ENCODE measurements around the gene PNMT. TPM values are rescaled to one million over a fixed set of nuclear protein-coding genes. Genes with fewer than 3 reads are reported as not detected.
A peak's percentile ranks its signal among the peaks of the same experiment; 100 is the strongest.

Gene PNMT
- polyA plus RNA-seq, 3 donors = not detected

GRCh38 chr17:39655105-39655504 lies 13.1 kb upstream of the PNMT start:
- H3K9ac ChIP-seq (ENCODE audit: insufficient read depth, low read length, poor library complexity, severe bottlenecking) = no peak overlapping the region
- no peaks in the 10 kb centered on the region for H3K9me3 Mint-ChIP-seq
- H3K27ac ChIP-seq (ENCODE audit: low read depth in 1 of 2, low read length in 2 of 2) = no peak overlapping the region
- H3K27me3 ChIP-seq (ENCODE audit: control insufficient read depth in 2 of 2, insufficient read depth in 2 of 2, low read length in 2 of 2) = no peaks in the 10 kb centered on the region
- no peaks in the 10 kb centered on the region for H3K9me3 ChIP-seq (replicated peaks in 1 of 2; ENCODE audit: control insufficient read depth in 1 of 2, insufficient read depth in 1 of 2, low read length in 2 of 2)
- no peak overlapping the region for H3K4me2 ChIP-seq (replicated peaks; ENCODE audit: extremely low read depth, low read length, poor library complexity, severe bottlenecking)
- H3K27me3 Mint-ChIP-seq (ENCODE audit: low read depth in 3 of 3) = peaks cover 0 to 3% (median 1%) of the 10 kb centered on the region in 3 donors
- intact Hi-C loops (cut with micrococcal nuclease) = loop anchor here in 1 of 2 donors (2.0 kb wide), 1 partner anchor 32 kb away; no protein-coding TSS in a partner anchor
- 100% methylated on average over 1 of the region's 2 CpGs for WGBS (ENCODE audit: insufficient coverage)
- DNase-seq = no peak
- H4K20me1 ChIP-seq (ENCODE audit: insufficient read depth, low read length) = peaks cover 84% of the 10 kb centered on the region
- peak overlapping the region in 1 of 7 donors; percentile 24 for H3K27ac Mint-ChIP-seq
- H3K4me3 Mint-ChIP-seq = no peak overlapping the region
- peaks cover 33% of the 10 kb centered on the region for H3K4me1 Mint-ChIP-seq
- H3K4me1 ChIP-seq (ENCODE audit: control insufficient read depth in 1 of 2, insufficient read depth in 2 of 2, low read length in 2 of 2) = peaks cover 16 to 19% of the 10 kb centered on the region in 2 donors
- H3K4me3 ChIP-seq (replicated peaks in 1 of 3; ENCODE audit: low read depth in 2 of 3, low read length in 3 of 3) = no peak overlapping the region
- H3K36me3 Mint-ChIP-seq = peaks cover 41 to 69% of the 10 kb centered on the region in 2 donors
- H3K36me3 ChIP-seq (replicated peaks in 1 of 2; ENCODE audit: control insufficient read depth in 1 of 2, insufficient read depth in 2 of 2, low read length in 2 of 2) = peaks cover 32 to 55% of the 10 kb centered on the region in 2 donors
- TF ChIP-seq CTCF (IDR thresholded peaks at IDR 0.05) = no peak
- H2AFZ ChIP-seq (ENCODE audit: insufficient read depth, low read depth, low read length, poor library complexity, severe bottlenecking) = no peak overlapping the region
- peaks cover 14% of the 10 kb centered on the region for H3K79me2 ChIP-seq (ENCODE audit: insufficient read depth, low read length)

DNA sequence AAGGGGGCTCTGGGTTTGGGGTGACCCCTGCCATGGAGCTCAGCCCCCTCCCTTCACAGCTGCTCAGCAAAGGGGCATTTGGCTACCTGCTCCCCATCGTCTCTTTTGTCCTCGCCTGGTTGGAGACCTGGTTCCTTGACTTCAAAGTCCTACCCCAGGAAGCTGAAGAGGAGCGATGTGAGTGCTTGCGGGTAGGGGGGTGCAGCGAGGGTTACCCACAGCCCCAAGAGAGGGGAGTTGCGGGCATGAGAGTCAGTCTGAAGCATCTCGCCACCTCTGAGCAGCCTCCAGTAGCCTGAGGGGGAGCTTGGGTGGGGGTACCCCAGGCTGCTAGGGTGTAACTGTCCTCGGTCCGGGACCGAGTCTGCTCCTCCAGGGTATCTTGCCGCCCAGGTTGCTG lies 9.9 kb upstream of the PNMT start:
- H3K4me1 Mint-ChIP-seq = peaks cover 20% of the 10 kb centered on the region
- H3K4me2 ChIP-seq (replicated peaks; ENCODE audit: extremely low read depth, low read length, poor library complexity, severe bottlenecking) = no peak overlapping the region
- WGBS (ENCODE audit: insufficient coverage) = 100% methylated on average over 2 of the region's 11 CpGs
- H3K36me3 Mint-ChIP-seq = peaks cover 59 to 82% of the 10 kb centered on the region in 2 donors
- H3K9me3 Mint-ChIP-seq = no peaks in the 10 kb centered on the region
- no peak overlapping the region for H3K9ac ChIP-seq (ENCODE audit: insufficient read depth, low read length, poor library complexity, severe bottlenecking)
- H3K27me3 ChIP-seq (ENCODE audit: control insufficient read depth in 2 of 2, insufficient read depth in 2 of 2, low read length in 2 of 2) = no peaks in the 10 kb centered on the region
- peaks cover 0 to 2% (median 1%) of the 10 kb centered on the region in 3 donors for H3K27me3 Mint-ChIP-seq (ENCODE audit: low read depth in 3 of 3)
- peak overlapping the region in 1 of 7 donors; percentile 45 for H3K27ac Mint-ChIP-seq
- intact Hi-C loops (cut with micrococcal nuclease) = no loop called here
- peaks cover 16 to 17% of the 10 kb centered on the region in 2 donors for H3K4me1 ChIP-seq (ENCODE audit: control insufficient read depth in 1 of 2, insufficient read depth in 2 of 2, low read length in 2 of 2)
- no peak overlapping the region for H2AFZ ChIP-seq (ENCODE audit: insufficient read depth, low read depth, low read length, poor library complexity, severe bottlenecking)
- H4K20me1 ChIP-seq (ENCODE audit: insufficient read depth, low read length) = peaks cover 52% of the 10 kb centered on the region
- no peaks in the 10 kb centered on the region for H3K9me3 ChIP-seq (replicated peaks in 1 of 2; ENCODE audit: control insufficient read depth in 1 of 2, insufficient read depth in 1 of 2, low read length in 2 of 2)
- no peak overlapping the region for H3K4me3 Mint-ChIP-seq
- no peak overlapping the region for H3K27ac ChIP-seq (ENCODE audit: low read depth in 1 of 2, low read length in 2 of 2)
- no peak for DNase-seq
- no peak for TF ChIP-seq CTCF (IDR thresholded peaks at IDR 0.05)
- no peak overlapping the region for H3K4me3 ChIP-seq (replicated peaks in 1 of 3; ENCODE audit: low read depth in 2 of 3, low read length in 3 of 3)
- peaks cover 60 to 81% of the 10 kb centered on the region in 2 donors for H3K36me3 ChIP-seq (replicated peaks in 1 of 2; ENCODE audit: control insufficient read depth in 1 of 2, insufficient read depth in 2 of 2, low read length in 2 of 2)
- peaks cover 4% of the 10 kb centered on the region for H3K79me2 ChIP-seq (ENCODE audit: insufficient read depth, low read length)

All from CD14-positive monocyte (primary cell).